PC-9 (cell line): ENCODE measurements around the gene PLPPR1. TPM values are rescaled to one million over a fixed set of nuclear protein-coding genes. Genes with fewer than 3 reads are reported as not detected.

Experiments
- BruUV-seq: library from RNA; stranded (reverse); fragments of 400-500 nt; replicated peaks from 2 replicates; lab custom pipeline; 2021; lab: Mats Ljungman, UMichigan
- CTCF ChIA-PET: fragments of 300-600 bp; sonication (Branson Sonifier 250); formaldehyde crosslinking; loops from one replicate; lab custom pipeline; 2022; ENCODE audit warnings: antibody characterized with exemption; lab: Charles Lee
- POLR2A ChIA-PET: fragments of 300-600 bp; sonication (Branson Sonifier 250); formaldehyde crosslinking; loops from one replicate; lab custom pipeline; 2022; ENCODE audit warnings: antibody characterized with exemption; ENCODE audit not compliant: unreplicated experiment; lab: Charles Lee
- DNase-seq, 2 experiments: peaks; one replicate each; pipeline versions ENCODE4 v3.0.0 to v3.0.0-alpha.2; 2015 to 2022; ENCODE audit warnings: mixed read lengths in 1 of 2
- H2AFZ ChIP-seq: fragments of 200-600 bp; sonication (generic); 2 replicates; pipeline ENCODE4 v1.8.1; 2017; ENCODE audit warnings: antibody characterized with exemption
- H3F3A ChIP-seq: fragments of 200-600 bp; sonication (generic); 2 replicates; pipeline ENCODE4 v1.8.1; 2017; ENCODE audit warnings: antibody characterized with exemption, mild to moderate bottlenecking, low read depth; ENCODE audit not compliant: insufficient read depth
- H3K27ac ChIP-seq: fragments of 200-600 bp; sonication (generic); 2 replicates; pipeline ENCODE4 v1.6.1; 2016; ENCODE audit warnings: mixed run types
- H3K27me3 ChIP-seq: fragments of 200-600 bp; sonication (generic); 2 replicates; pipeline ENCODE4 v1.6.1; 2016; ENCODE audit warnings: low read depth, mixed run types; ENCODE audit not compliant: insufficient read depth
- H3K36me3 ChIP-seq: fragments of 200-600 bp; sonication (generic); 2 replicates; pipeline ENCODE4 v1.6.1; 2016; ENCODE audit warnings: low read depth, mixed run types
- H3K4me1 ChIP-seq: fragments of 200-600 bp; sonication (generic); replicated peaks from 2 replicates; pipeline ENCODE4 v1.6.1; 2016; ENCODE audit warnings: mixed run types; ENCODE audit not compliant: insufficient read depth
- H3K4me2 ChIP-seq: fragments of 200-600 bp; sonication (generic); 2 replicates; pipeline ENCODE4 v1.6.1; 2017; ENCODE audit warnings: mixed run types
- H3K4me3 ChIP-seq: fragments of 200-600 bp; sonication (generic); 2 replicates; pipeline ENCODE4 v1.6.1; 2016; ENCODE audit warnings: mixed run types
- H3K79me2 ChIP-seq: fragments of 200-600 bp; sonication (generic); 2 replicates; pipeline ENCODE4 v1.6.1; 2017; ENCODE audit warnings: low read depth, mixed run types
- H3K9me2 ChIP-seq: fragments of 200-600 bp; sonication (generic); 2 replicates; pipeline ENCODE4 v1.8.1; 2017; ENCODE audit warnings: mild to moderate bottlenecking; ENCODE audit not compliant: insufficient read depth
- H3K9me3 ChIP-seq: fragments of 200-600 bp; sonication (generic); 2 replicates; pipeline ENCODE4 v1.8.1; 2016; ENCODE audit warnings: low read depth; ENCODE audit not compliant: insufficient read depth
- H4K20me1 ChIP-seq: fragments of 200-600 bp; sonication (generic); 2 replicates; pipeline ENCODE4 v1.8.1; 2017; ENCODE audit not compliant: insufficient read depth
- EZH2 ChIP-seq: fragments of 200-600 bp; sonication (generic); IDR thresholded peaks from 2 replicates; pipeline ENCODE4 v1.8.0; 2017; ENCODE audit warnings: antibody characterized with exemption, low read depth
- intact Hi-C: fragments of 100-400 bp; cut with micrococcal nuclease; formaldehyde crosslinking; loops from one replicate; pipeline ENCODE4 v1.10.0; 2022; ENCODE audit not compliant: unreplicated experiment
- total RNA-seq: library from RNA; stranded (reverse); gene quantifications from 2 replicates; pipeline ENCODE4 v1.2.3, GENCODE V29; 2021
- TF ChIP-seq, protein P1 (sequence below): fragments of 200-600 bp; sonication (generic); conservative IDR thresholded peaks from 2 replicates; pipeline ENCODE4 v1.6.1; 2017; ENCODE audit warnings: mixed run types, antibody characterized with exemption, mild to moderate bottlenecking, moderate library complexity

The PLPPR1 gene
- total RNA-seq, 1 experiment from 2014 or later: not detected

- Histone ChIP-seq H3K9me3 (no peaks in the 10 kb centered on the region), H3K9me2 (no peaks in the 10 kb centered on the region), H3F3A (no peaks in the 10 kb centered on the region), H3K4me2 (no peak overlapping the region), H3K36me3 (no peaks in the 10 kb centered on the region), H4K20me1 (no peaks in the 10 kb centered on the region; the same call in 1 of the 2 replicates), H3K4me1 (no peaks in the 10 kb centered on the region), H3K4me3 (no peak overlapping the region), H3K27ac (no peak overlapping the region), H3K79me2 (no peaks in the 10 kb centered on the region), H2AFZ (no peak overlapping the region), H3K27me3 (peaks cover 42% of the 10 kb centered on the region)
- TF ChIP-seq EZH2: no peak
- TF ChIP-seq, protein P1, sequence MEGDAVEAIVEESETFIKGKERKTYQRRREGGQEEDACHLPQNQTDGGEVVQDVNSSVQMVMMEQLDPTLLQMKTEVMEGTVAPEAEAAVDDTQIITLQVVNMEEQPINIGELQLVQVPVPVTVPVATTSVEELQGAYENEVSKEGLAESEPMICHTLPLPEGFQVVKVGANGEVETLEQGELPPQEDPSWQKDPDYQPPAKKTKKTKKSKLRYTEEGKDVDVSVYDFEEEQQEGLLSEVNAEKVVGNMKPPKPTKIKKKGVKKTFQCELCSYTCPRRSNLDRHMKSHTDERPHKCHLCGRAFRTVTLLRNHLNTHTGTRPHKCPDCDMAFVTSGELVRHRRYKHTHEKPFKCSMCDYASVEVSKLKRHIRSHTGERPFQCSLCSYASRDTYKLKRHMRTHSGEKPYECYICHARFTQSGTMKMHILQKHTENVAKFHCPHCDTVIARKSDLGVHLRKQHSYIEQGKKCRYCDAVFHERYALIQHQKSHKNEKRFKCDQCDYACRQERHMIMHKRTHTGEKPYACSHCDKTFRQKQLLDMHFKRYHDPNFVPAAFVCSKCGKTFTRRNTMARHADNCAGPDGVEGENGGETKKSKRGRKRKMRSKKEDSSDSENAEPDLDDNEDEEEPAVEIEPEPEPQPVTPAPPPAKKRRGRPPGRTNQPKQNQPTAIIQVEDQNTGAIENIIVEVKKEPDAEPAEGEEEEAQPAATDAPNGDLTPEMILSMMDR: peak; percentile 83
- intact Hi-C loops: loop anchor here (1.0 kb wide), 3 partner anchors 193 to 710 kb away; no protein-coding TSS in a partner anchor
- BruUV-seq: no TSS peak
- peak in 1 of 2 experiments; percentile 61 for DNase-seq
- ChIA-PET POLR2A (no interaction called here), CTCF (interaction anchor here (0.5 to 1.4 kb wide), 3 partner anchors 193 to 711 kb away, joined by 5 to 28 read pairs (median 6); no protein-coding TSS in a partner anchor)
Observed at GRCh38 chr9:101311758-101312420, 283.4 kb downstream of the PLPPR1 start.

GRCh38 chr9:101312661-101313060 is 284.1 kb downstream of the PLPPR1 start:
- no peaks in the 10 kb centered on the region for H3K79me2 ChIP-seq
- no peak overlapping the region for H3K4me2 ChIP-seq
- no peaks in the 10 kb centered on the region; the same call in 1 of the 2 replicates for H4K20me1 ChIP-seq
- TF ChIP-seq EZH2: no peak
- TF ChIP-seq, protein P1: no peak
- no peak for DNase-seq
- no peaks in the 10 kb centered on the region for H3K4me1 ChIP-seq
- no peaks in the 10 kb centered on the region for H3K9me2 ChIP-seq
- H3K27me3 ChIP-seq: peaks cover 36% of the 10 kb centered on the region
- no peaks in the 10 kb centered on the region for H3K9me3 ChIP-seq
- POLR2A ChIA-PET: no interaction called here
- H3K27ac ChIP-seq: no peak overlapping the region
- intact Hi-C loops: no loop called here
- no TSS peak for BruUV-seq
- H2AFZ ChIP-seq: no peak overlapping the region
- no peaks in the 10 kb centered on the region for H3F3A ChIP-seq
- no peaks in the 10 kb centered on the region for H3K36me3 ChIP-seq
- H3K4me3 ChIP-seq: no peak overlapping the region
- CTCF ChIA-PET: interaction anchor here (1.4 kb wide), 1 partner anchor 711 kb away, joined by 28 read pairs; no protein-coding TSS in a partner anchor

GRCh38 chr9:101315112-101315450 is 286.6 kb downstream of the PLPPR1 start:
- Histone ChIP-seq H3K4me2 (no peak overlapping the region), H3K4me1 (no peaks in the 10 kb centered on the region), H3K36me3 (no peaks in the 10 kb centered on the region), H3K27ac (no peak overlapping the region), H3K4me3 (no peak overlapping the region), H3K79me2 (no peaks in the 10 kb centered on the region), H3F3A (no peaks in the 10 kb centered on the region), H3K9me2 (no peaks in the 10 kb centered on the region), H4K20me1 (no peaks in the 10 kb centered on the region; the same call in 1 of the 2 replicates), H3K27me3 (peaks cover 11% of the 10 kb centered on the region; the same call in 1 of the 2 replicates), H2AFZ (no peak overlapping the region), H3K9me3 (no peaks in the 10 kb centered on the region)
- CTCF ChIA-PET: interaction anchor here (1.0 kb wide), 1 partner anchor 713 kb away, joined by 3 read pairs; no protein-coding TSS in a partner anchor
- intact Hi-C loops: no loop called here
- POLR2A ChIA-PET: no interaction called here
- no peak for TF ChIP-seq EZH2
- BruUV-seq: no TSS peak
- no peak for DNase-seq
